Right lobe of liver (tissue), 6 donors: Measurements from ENCODE around the gene GLIPR2. TPM values are rescaled to one million over a fixed set of nuclear protein-coding genes. Genes with fewer than 3 reads are reported as not detected.

Experiments
- ATAC-seq, 4 donors: fragments of 200-7000 bp; cut with Tn5 transposase; one replicate each; pipeline ENCODE4 v1.9.1; 2020; ENCODE audit warnings: mild to moderate bottlenecking in 4 of 4, moderate library complexity in 4 of 4
- DNase-seq, 3 donors: peaks; one replicate each; pipeline ENCODE4 v3.0.0-alpha.2; 2020
- H3K27ac ChIP-seq, 3 donors: fragments of 200-600 bp; one replicate each; pipeline ENCODE4 v1.8.0; 2022
- H3K27me3 ChIP-seq, 2 donors: fragments of 200-600 bp; one replicate each; pipeline ENCODE4 v1.8.0; 2022
- H3K36me3 ChIP-seq, 4 donors: fragments of 200-600 bp; sonication (generic) in 1 of 4; one replicate each; pipeline versions ENCODE4 v1.5.1 to v1.8.0; 2017 to 2022; ENCODE audit warnings: control low read depth in 1 of 4
- H3K4me1 ChIP-seq, 4 donors: fragments of 200-600 bp; sonication (generic) in 1 of 4; one replicate each; pipeline versions ENCODE4 v1.5.1 to v1.8.0; 2017 to 2022; ENCODE audit warnings: control low read depth in 1 of 4
- H3K4me3 ChIP-seq, 3 donors: fragments of 200-600 bp; one replicate each; pipeline ENCODE4 v1.8.0; 2022
- H3K9me3 ChIP-seq, 4 donors: fragments of 200-600 bp; sonication (generic) in 1 of 4; one replicate each; pipeline versions ENCODE4 v1.5.1 to v1.8.0; 2017 to 2022; ENCODE audit warnings: control low read depth in 1 of 4
- CTCF ChIP-seq, 4 donors: fragments of 200-600 bp in 3 of 4; fragments of 450-650 bp in 1 of 4; IDR thresholded peaks; one replicate each; pipeline versions ENCODE4 v1.5.1 to v1.8.0; 2016 to 2022; ENCODE audit warnings: antibody characterized with exemption in 4 of 4, mild to moderate bottlenecking in 2 of 4
- POLR2A ChIP-seq: fragments of 450-650 bp; IDR thresholded peaks from one replicate; pipeline ENCODE4 v1.6.1; 2017; ENCODE audit warnings: antibody characterized with exemption, mild to moderate bottlenecking
- WGBS: methylation state at CpG from one replicate; pipeline ENCODE4 v1.1.6; 2018; ENCODE audit warnings: low coverage, low lambda C conversion rate; ENCODE audit not compliant: insufficient coverage; ENCODE audit errors: missing lambda C conversion rate; 5-methylcytosine and 5-hydroxymethylcytosine counted together
- intact Hi-C, 2 donors: fragments of 100-400 bp; cut with DNase I; formaldehyde crosslinking; loops; one replicate each; pipeline versions ENCODE4 v1.11.2 to v1.14.1; 2022
- total RNA-seq, 6 experiments: library from RNA; depleted of rRNA in 2 of 6; stranded (reverse); fragments of >200 nt in 2 of 6; fragmentation: NEBNext Ultra II Directional in 3 of 6; extraction: Animal tissue kit (Norgen Biotek cat#: 25700) in 3 of 6; gene quantifications; one replicate each; pipeline versions ENCODE4 v1.1.0 to v1.2.4, GENCODE V29; 2016 to 2023
- donor health status: DM: no; HTN: yes; CAD: no.
- donor health status: DM: no; HTN: no; CAD: no.
- donor health status: DM: no; HTN: no; CAD: no.
- donor health status: DM: no; HTN: yes; CAD: no.
- donor health status: DM: no; HTN: yes; CAD: no.

Gene GLIPR2
- total RNA-seq, 6 experiments from 2014 or later = 1.2 to 3.9 (median 2.5) TPM

DNA sequence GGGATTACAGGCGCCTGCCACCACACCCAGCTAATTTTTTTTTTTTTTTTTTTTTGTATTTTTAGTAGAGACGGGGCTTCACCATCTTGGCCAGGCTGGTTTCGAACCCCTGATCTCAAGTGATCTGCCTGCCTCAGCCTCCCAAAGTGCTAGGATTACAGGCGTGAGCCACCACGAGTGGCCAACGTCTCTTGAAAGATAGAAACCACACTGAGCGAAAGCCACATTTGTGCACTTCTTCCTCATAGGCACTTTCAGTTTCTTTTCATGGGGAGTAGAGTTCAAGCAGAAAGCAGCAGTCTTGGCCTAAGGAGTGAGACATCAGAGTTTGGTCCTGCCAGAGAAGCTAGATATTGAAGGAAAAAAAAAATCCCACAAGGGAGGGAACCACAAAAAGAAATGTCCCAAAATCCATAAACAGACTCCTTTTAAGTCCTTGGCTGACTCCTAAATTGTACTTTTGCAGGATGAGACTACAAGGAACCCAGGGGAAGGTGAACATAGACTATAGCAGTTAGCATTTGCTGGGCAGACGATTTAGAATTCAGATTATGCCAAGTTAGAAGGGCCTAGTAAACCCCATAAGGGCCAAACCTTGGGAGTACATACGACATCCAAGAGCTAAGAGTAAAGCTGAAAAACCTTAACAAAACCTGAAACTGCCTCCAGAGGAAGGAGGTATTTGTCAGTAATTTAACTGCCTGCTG lies 43.9 kb upstream of the GLIPR2 start:
- WGBS = 63% methylated on average over 9 of the region's 9 CpGs
- TF ChIP-seq POLR2A (no peak), CTCF (IDR thresholded peaks at IDR 0.05) (no peak)
- intact Hi-C loops = no loop called here
- Histone ChIP-seq H3K27me3 (no peaks in the 10 kb centered on the region), H3K36me3 (no peaks in the 10 kb centered on the region), H3K4me3 (no peak overlapping the region), H3K9me3 (no peaks in the 10 kb centered on the region), H3K4me1 (peaks cover 0 to 28% (median 10%) of the 10 kb centered on the region in 4 donors), H3K27ac (peak overlapping the region in 2 of 3 donors; percentile 11 to 33)
- ATAC-seq (peak; percentile 57 to 74 (median 68)), DNase-seq (no peak)

- no peak for DNase-seq
- peaks cover 0 to 28% (median 10%) of the 10 kb centered on the region in 4 donors for H3K4me1 ChIP-seq
- no peaks in the 10 kb centered on the region for H3K36me3 ChIP-seq
- no peak for TF ChIP-seq POLR2A
- no peak for TF ChIP-seq CTCF (IDR thresholded peaks at IDR 0.05)
- peak overlapping the region in 1 of 3 donors; percentile 33 for H3K27ac ChIP-seq
- no peaks in the 10 kb centered on the region for H3K9me3 ChIP-seq
- intact Hi-C loops = no loop called here
- ATAC-seq = peak; percentile 60 to 76 (median 68)
- 14% methylated on average over 2 of the region's 2 CpGs for WGBS
- no peak overlapping the region for H3K4me3 ChIP-seq
- no peaks in the 10 kb centered on the region for H3K27me3 ChIP-seq
Observed at GRCh38 chr9:36093384-36093783, 43.1 kb upstream of the GLIPR2 start.

DNA sequence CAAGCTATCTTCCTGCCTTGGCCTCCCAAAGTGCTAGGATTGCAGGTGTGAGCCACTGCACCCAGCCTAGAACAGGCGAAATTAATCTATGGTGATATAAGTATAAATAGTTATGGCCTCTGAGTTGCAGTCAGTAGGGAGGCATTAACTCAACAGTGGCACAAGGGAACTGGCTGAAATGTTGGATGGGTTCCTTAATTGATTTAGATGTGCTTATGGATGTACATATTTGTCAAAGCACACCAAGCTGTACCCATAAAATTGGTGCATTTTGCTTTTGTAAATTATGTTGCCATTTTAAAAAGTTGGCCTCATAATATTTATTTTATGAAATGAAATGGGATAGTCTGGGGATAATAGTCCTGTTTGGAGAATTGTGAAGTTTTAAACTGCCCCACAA lies 36.8 kb upstream of the GLIPR2 start:
- ATAC-seq (no peak), DNase-seq (no peak)
- Histone ChIP-seq H3K4me3 (no peak overlapping the region), H3K9me3 (no peaks in the 10 kb centered on the region), H3K4me1 (peaks cover 0 to 15% (median 0%) of the 10 kb centered on the region in 4 donors), H3K27me3 (no peaks in the 10 kb centered on the region), H3K36me3 (no peaks in the 10 kb centered on the region), H3K27ac (no peak overlapping the region)
- TF ChIP-seq POLR2A (no peak), CTCF (IDR thresholded peaks at IDR 0.05) (no peak)
- intact Hi-C loops = no loop called here
- 85% methylated on average over 1 of the region's 1 CpG for WGBS

DNA sequence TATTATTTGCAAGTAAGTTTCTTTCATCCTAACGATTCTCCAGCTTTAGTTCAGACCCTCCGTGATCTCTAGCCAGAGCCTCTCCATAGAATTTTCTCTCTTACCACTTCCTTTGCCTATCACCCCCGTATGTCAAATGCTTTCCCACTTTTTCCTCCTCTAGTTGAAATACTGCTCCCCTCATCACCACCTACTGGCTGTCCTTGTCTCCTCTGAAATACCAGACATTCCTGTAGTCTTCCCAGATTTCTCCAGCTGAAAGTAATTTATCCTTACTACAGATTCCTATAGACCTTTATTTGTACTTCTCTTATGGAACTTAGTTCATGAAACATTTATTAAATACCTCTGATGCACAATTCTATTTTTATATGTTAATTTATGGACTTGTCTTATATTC lies 36.0 kb upstream of the GLIPR2 start:
- 90% methylated on average over 3 of the region's 3 CpGs for WGBS
- H3K4me3 ChIP-seq = no peak overlapping the region
- H3K9me3 ChIP-seq = no peaks in the 10 kb centered on the region
- H3K27me3 ChIP-seq = no peaks in the 10 kb centered on the region
- H3K27ac ChIP-seq = no peak overlapping the region
- H3K36me3 ChIP-seq = no peaks in the 10 kb centered on the region
- H3K4me1 ChIP-seq = peaks cover 0 to 15% (median 0%) of the 10 kb centered on the region in 4 donors
- ATAC-seq (no peak), DNase-seq (no peak)
- TF ChIP-seq CTCF (IDR thresholded peaks at IDR 0.05) (no peak), POLR2A (no peak)
- intact Hi-C loops = no loop called here
